ENCODE results near the gene GFRA4.

The GFRA4 gene

DNA sequence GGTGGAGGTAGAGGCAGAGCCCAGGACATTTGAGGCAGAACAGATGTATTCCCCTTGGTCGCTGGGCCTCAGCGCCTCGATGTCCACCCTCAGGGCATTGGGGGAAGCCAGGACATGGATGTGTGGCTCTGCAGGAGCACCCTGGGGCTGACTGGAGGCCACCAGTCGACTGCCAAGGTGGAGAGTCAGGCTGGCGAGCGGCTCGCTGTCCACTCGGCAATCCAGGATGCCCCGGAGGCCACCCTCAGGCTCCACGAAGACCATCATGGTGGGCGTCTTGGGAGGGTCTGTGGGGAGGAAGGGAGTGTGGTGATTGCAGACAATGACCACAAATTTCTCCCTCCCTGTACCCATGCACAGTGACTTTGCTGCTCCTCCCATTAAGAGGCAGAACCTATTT is 26.8 kb upstream of the GFRA4 start:
- DNase-seq (ENCODE audit: low read depth), result no peak
- no peak for TF ChIP-seq CTCF (IDR thresholded peaks at IDR 0.05; ENCODE audit: control insufficient read depth, insufficient read depth, low read depth, low read length, missing control alignments)
- no peak overlapping the region for H3K4me3 ChIP-seq (ENCODE audit: control insufficient read depth, low read depth, low read length)

- no peak for DNase-seq (ENCODE audit: low read depth)
- no peak overlapping the region for H3K4me3 ChIP-seq (ENCODE audit: control insufficient read depth, low read depth, low read length)
- no peak for TF ChIP-seq CTCF (IDR thresholded peaks at IDR 0.05; ENCODE audit: control insufficient read depth, insufficient read depth, low read depth, low read length, missing control alignments)
These were observed 24.5 kb upstream of the GFRA4 start for GRCh38 chr20:3687655-3688054.

- H3K4me3 ChIP-seq (ENCODE audit: control insufficient read depth, low read depth, low read length), result peak overlapping the region; percentile 3
- peak; percentile 91 for DNase-seq (ENCODE audit: low read depth)
- TF ChIP-seq CTCF (IDR thresholded peaks at IDR 0.05; ENCODE audit: control insufficient read depth, insufficient read depth, low read depth, low read length, missing control alignments), result no peak
These were observed 23.7 kb upstream of the GFRA4 start for GRCh38 chr20:3686867-3687321.

GRCh38 chr20:3686421-3686820 is 23.2 kb upstream of the GFRA4 start:
- TF ChIP-seq CTCF (IDR thresholded peaks at IDR 0.05; ENCODE audit: control insufficient read depth, insufficient read depth, low read depth, low read length, missing control alignments), result no peak
- no peak for DNase-seq (ENCODE audit: low read depth)
- H3K4me3 ChIP-seq (ENCODE audit: control insufficient read depth, low read depth, low read length), result no peak overlapping the region

- H3K4me3 ChIP-seq (ENCODE audit: control insufficient read depth, low read depth, low read length), result no peak overlapping the region
- TF ChIP-seq CTCF (IDR thresholded peaks at IDR 0.05; ENCODE audit: control insufficient read depth, insufficient read depth, low read depth, low read length, missing control alignments), result no peak
- DNase-seq (ENCODE audit: low read depth), result no peak
These were observed 22.1 kb upstream of the GFRA4 start for GRCh38 chr20:3685341-3685740.

DNA sequence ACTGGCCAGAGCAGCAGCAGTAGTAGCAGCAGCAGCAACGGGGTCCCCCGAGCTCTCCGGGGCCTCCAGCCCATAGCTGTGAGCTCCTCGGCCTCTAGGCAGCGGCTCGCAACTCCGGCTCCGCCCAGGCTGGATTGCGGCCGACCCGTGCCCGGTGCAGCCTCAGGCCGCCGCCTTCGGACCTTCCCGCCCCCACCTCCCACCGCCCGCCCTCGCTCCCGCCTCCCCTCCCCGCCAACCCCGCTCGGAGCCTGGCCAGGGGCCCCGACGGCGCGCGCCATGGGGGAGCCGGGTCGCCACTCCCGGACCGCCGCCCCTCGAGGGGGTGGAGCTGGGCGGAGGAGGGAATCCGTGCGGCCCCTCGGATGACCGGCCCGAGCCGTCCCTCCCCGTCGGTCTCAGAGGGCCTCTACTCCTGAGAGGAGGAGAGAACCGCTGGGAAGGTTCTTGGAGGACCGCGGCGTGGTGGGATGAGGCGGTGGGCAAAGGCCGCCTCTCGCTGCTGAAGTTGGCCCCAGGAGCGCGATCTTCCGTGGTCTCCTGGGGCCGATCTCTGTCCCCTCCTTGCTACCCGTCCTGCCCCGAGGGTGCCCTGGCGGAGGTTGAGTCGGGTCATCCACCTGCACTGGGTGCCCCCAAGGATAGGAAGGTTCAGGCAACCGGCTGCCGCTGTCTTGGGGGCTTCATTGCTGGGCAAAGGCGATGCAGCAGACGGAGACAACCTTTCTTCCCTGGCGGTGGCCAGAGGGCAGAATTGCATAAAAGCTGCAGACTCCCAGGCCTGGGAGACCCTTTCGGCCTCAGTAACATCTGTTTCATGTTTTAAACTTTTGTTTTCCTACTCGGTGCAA is 19.0 kb upstream of the GFRA4 start, which contains the start of gene ADAM33:
ADAM33 (minus strand) TSS at position 80 of the 851 bp plus-strand sequence; CDS start at position 74, 6 bp downstream.
- H3K4me3 ChIP-seq (ENCODE audit: control insufficient read depth, low read depth, low read length), result peak within 1 kb of the TSS; percentile 85
- no peak for TF ChIP-seq CTCF (IDR thresholded peaks at IDR 0.05; ENCODE audit: control insufficient read depth, insufficient read depth, low read depth, low read length, missing control alignments)
- no peak for DNase-seq (ENCODE audit: low read depth)

All from AG09309 (cell line).